ENCODE measurements around the gene SLC1A1.

The SLC1A1 gene

GRCh38 chr9:4620057-4620765 lies 129.9 kb downstream of the SLC1A1 start:
- DNase-seq (ENCODE audit: low read depth) = no peak
- TF ChIP-seq CTCF (conservative IDR thresholded peaks at IDR 0.05; ENCODE audit: low read depth, low read length) = no peak
- H3K4me3 ChIP-seq (ENCODE audit: low read depth, low read length) = no peak overlapping the region

GRCh38 chr9:4620881-4621555 lies 130.8 kb downstream of the SLC1A1 start:
- peak; percentile 37 for DNase-seq (ENCODE audit: low read depth)
- no peak for TF ChIP-seq CTCF (conservative IDR thresholded peaks at IDR 0.05; ENCODE audit: low read depth, low read length)
- no peak overlapping the region for H3K4me3 ChIP-seq (ENCODE audit: low read depth, low read length)

GRCh38 chr9:4622016-4622415 lies 131.7 kb downstream of the SLC1A1 start:
- no peak for TF ChIP-seq CTCF (conservative IDR thresholded peaks at IDR 0.05; ENCODE audit: low read depth, low read length)
- DNase-seq (ENCODE audit: low read depth) = no peak
- H3K4me3 ChIP-seq (ENCODE audit: low read depth, low read length) = no peak overlapping the region

GRCh38 chr9:4630836-4631235 lies 140.6 kb downstream of the SLC1A1 start:
- peak; percentile 81 for DNase-seq (ENCODE audit: low read depth)
- H3K4me3 ChIP-seq (ENCODE audit: low read depth, low read length) = no peak overlapping the region
- TF ChIP-seq CTCF (conservative IDR thresholded peaks at IDR 0.05; ENCODE audit: low read depth, low read length) = peak; percentile 44

All from choroid plexus epithelial cell (primary cell).